Trophoblast cell (in vitro differentiated cells and primary cell): ENCODE data around the gene KCNE4.

Experiments used
- DNase-seq, 2 donors: peaks; one replicate each; pipeline ENCODE4 v3.0.0-alpha.2; 2016
- H2AFZ ChIP-seq: 2 replicates; pipeline ENCODE4 v1.6.1; 2013; ENCODE audit warnings: low read length, moderate library complexity, mild to moderate bottlenecking; ENCODE audit not compliant: insufficient read depth, poor library complexity
- H2AK5ac ChIP-seq: 2 replicates; pipeline ENCODE4 v1.6.1; 2013; ENCODE audit warnings: mild to moderate bottlenecking, low read length
- H2BK120ac ChIP-seq: 2 replicates; pipeline ENCODE4 v1.6.1; 2013; ENCODE audit warnings: low read length, mild to moderate bottlenecking, moderate library complexity; ENCODE audit not compliant: insufficient read depth, poor library complexity
- H2BK12ac ChIP-seq: 2 replicates; pipeline ENCODE4 v1.6.1; 2013; ENCODE audit warnings: mild to moderate bottlenecking, low read length, moderate library complexity
- H2BK5ac ChIP-seq: 2 replicates; pipeline ENCODE4 v1.6.1; 2013; ENCODE audit warnings: low read length, low read depth, moderate library complexity, mild to moderate bottlenecking; ENCODE audit not compliant: poor library complexity
- H3K14ac ChIP-seq: 2 replicates; pipeline ENCODE4 v1.6.1; 2013; ENCODE audit warnings: mild to moderate bottlenecking, low read length
- H3K18ac ChIP-seq: 2 replicates; pipeline ENCODE4 v1.6.1; 2013; ENCODE audit warnings: mild to moderate bottlenecking, low read length
- H3K23ac ChIP-seq: 2 replicates; pipeline ENCODE4 v1.6.1; 2013; ENCODE audit warnings: low read length
- H3K27ac ChIP-seq: 2 replicates; pipeline ENCODE4 v1.5.1; 2013; ENCODE audit warnings: low read depth, mild to moderate bottlenecking, inconsistent platforms, low read length, moderate library complexity
- H3K27me3 ChIP-seq: 2 replicates; pipeline ENCODE4 v1.6.1; 2013; ENCODE audit warnings: inconsistent platforms, mild to moderate bottlenecking, low read length, moderate library complexity; ENCODE audit not compliant: insufficient read depth
- H3K36me3 ChIP-seq, 2 experiments: 1 replicate in 1 of 2; 2 replicates in 1 of 2; pipeline ENCODE4 v1.6.1; 2013; ENCODE audit warnings: low read length in 2 of 2, mild to moderate bottlenecking in 2 of 2, moderate library complexity in 1 of 2; ENCODE audit not compliant: insufficient read depth in 2 of 2, control insufficient read depth in 1 of 2
- H3K4ac ChIP-seq: 2 replicates; pipeline ENCODE4 v1.6.1; 2013; ENCODE audit warnings: low read depth, mild to moderate bottlenecking, low read length, moderate library complexity
- H3K4me1 ChIP-seq, 2 experiments: 1 replicate in 1 of 2; 2 replicates in 1 of 2; pipeline ENCODE4 v1.6.1; 2013; ENCODE audit warnings: low read length in 2 of 2, mild to moderate bottlenecking in 2 of 2, moderate library complexity in 1 of 2; ENCODE audit not compliant: insufficient read depth in 2 of 2, control insufficient read depth in 1 of 2
- H3K4me2 ChIP-seq: 2 replicates; pipeline ENCODE4 v1.6.1; 2013; ENCODE audit warnings: inconsistent platforms, mild to moderate bottlenecking, low read length, moderate library complexity
- H3K4me3 ChIP-seq: 2 replicates; pipeline ENCODE4 v1.5.1; 2013; ENCODE audit warnings: mild to moderate bottlenecking, low read depth, low read length, inconsistent platforms
- H3K79me1 ChIP-seq: one replicate; pipeline ENCODE4 v1.6.1; 2013; ENCODE audit warnings: low read length
- H3K79me2 ChIP-seq: 2 replicates; pipeline ENCODE4 v1.6.1; 2013; ENCODE audit warnings: low read length, mild to moderate bottlenecking; ENCODE audit not compliant: control insufficient read depth, insufficient read depth, poor library complexity
- H3K9ac ChIP-seq: 2 replicates; pipeline ENCODE4 v1.6.1; 2013; ENCODE audit warnings: mild to moderate bottlenecking, low read length
- H3K9me3 ChIP-seq: 2 replicates; pipeline ENCODE4 v1.6.1; 2013; ENCODE audit warnings: low read depth, mild to moderate bottlenecking, control low read depth, inconsistent platforms, low read length; ENCODE audit not compliant: insufficient read depth
- H4K12ac ChIP-seq: 2 replicates; pipeline ENCODE4 v1.6.1; 2013; ENCODE audit warnings: low read depth, mild to moderate bottlenecking, low read length, moderate library complexity
- H4K8ac ChIP-seq: 2 replicates; pipeline ENCODE4 v1.6.1; 2013; ENCODE audit warnings: low read depth, mild to moderate bottlenecking, low read length, moderate library complexity
- H4K91ac ChIP-seq: one replicate; pipeline ENCODE4 v1.6.1; 2013; ENCODE audit warnings: low read depth, mild to moderate bottlenecking, low read length, moderate library complexity
- WGBS: extraction: QIAGEN DNeasy Blood & Tissue Kit; methylation state at CpG from one replicate; pipeline ENCODE4 v1.1.7; 2013; ENCODE audit warnings: missing lambda C conversion rate; ENCODE audit not compliant: insufficient read length, insufficient coverage; ENCODE audit errors: extremely low coverage; 5-methylcytosine and 5-hydroxymethylcytosine counted together

Gene KCNE4

GRCh38 chr2:223082706-223083105, 30.7 kb downstream of the KCNE4 start:
- Histone ChIP-seq H4K91ac (no peak overlapping the region), H3K9ac (no peak overlapping the region), H3K79me2 (no peaks in the 10 kb centered on the region), H2BK5ac (no peak overlapping the region), H3K23ac (no peak overlapping the region), H2BK120ac (no peak overlapping the region), H3K36me3 (no peaks in the 10 kb centered on the region), H3K4me3 (no peak overlapping the region), H3K27ac (no peak overlapping the region), H2BK12ac (no peak overlapping the region), H4K8ac (no peak overlapping the region), H3K14ac (no peak overlapping the region), H2AK5ac (no peak overlapping the region), H3K4me2 (no peak overlapping the region), H2AFZ (no peak overlapping the region), H3K9me3 (no peaks in the 10 kb centered on the region), H4K12ac (no peak overlapping the region), H3K4me1 (no peaks in the 10 kb centered on the region), H3K18ac (no peak overlapping the region), H3K79me1 (no peaks in the 10 kb centered on the region), H3K4ac (no peak overlapping the region), H3K27me3 (no peaks in the 10 kb centered on the region)
- peak; percentile 54 to 70 for DNase-seq
- no CpG with 5 or more reads among the region's 2 CpGs for WGBS

- no peaks in the 10 kb centered on the region for H3K27me3 ChIP-seq
- no peak overlapping the region for H3K9ac ChIP-seq
Measured at GRCh38 chr2:223083402-223084070, 31.5 kb downstream of the KCNE4 start.

GRCh38 chr2:223084873-223085272, 32.9 kb downstream of the KCNE4 start:
- H3K23ac ChIP-seq: no peak overlapping the region
- no peak overlapping the region for H3K27ac ChIP-seq
- WGBS: no CpG with 5 or more reads among the region's 2 CpGs
- no peak overlapping the region for H3K4me3 ChIP-seq
- H3K14ac ChIP-seq: no peak overlapping the region
- H3K79me2 ChIP-seq: no peaks in the 10 kb centered on the region
- H2BK120ac ChIP-seq: no peak overlapping the region
- H4K8ac ChIP-seq: no peak overlapping the region
- H3K9ac ChIP-seq: no peak overlapping the region
- DNase-seq: peak; percentile 87 to 89
- no peaks in the 10 kb centered on the region for H3K27me3 ChIP-seq
- H3K9me3 ChIP-seq: no peaks in the 10 kb centered on the region
- no peak overlapping the region for H4K12ac ChIP-seq
- no peak overlapping the region for H2AK5ac ChIP-seq
- H3K4me1 ChIP-seq: peaks cover 2% of the 10 kb centered on the region in 2 experiments
- no peak overlapping the region for H4K91ac ChIP-seq
- no peaks in the 10 kb centered on the region for H3K36me3 ChIP-seq
- H3K4ac ChIP-seq: no peak overlapping the region
- peaks cover 3% of the 10 kb centered on the region for H3K79me1 ChIP-seq
- H3K4me2 ChIP-seq: no peak overlapping the region
- no peak overlapping the region for H3K18ac ChIP-seq
- H2BK12ac ChIP-seq: no peak overlapping the region
- no peak overlapping the region for H2AFZ ChIP-seq
- H2BK5ac ChIP-seq: no peak overlapping the region

More at GRCh38 chr2:223083402-223084070, 31.5 kb downstream of the KCNE4 start:
- Histone ChIP-seq H3K23ac (no peak overlapping the region), H3K14ac (no peak overlapping the region), H2BK120ac (no peak overlapping the region), H3K18ac (no peak overlapping the region), H2AFZ (no peak overlapping the region), H4K91ac (no peak overlapping the region), H2BK5ac (no peak overlapping the region), H2AK5ac (no peak overlapping the region), H3K4ac (no peak overlapping the region), H3K79me2 (no peaks in the 10 kb centered on the region), H3K36me3 (no peaks in the 10 kb centered on the region), H3K4me3 (no peak overlapping the region), H3K79me1 (no peaks in the 10 kb centered on the region), H4K12ac (no peak overlapping the region), H4K8ac (no peak overlapping the region), H3K9me3 (no peaks in the 10 kb centered on the region), H2BK12ac (no peak overlapping the region), H3K4me1 (no peaks in the 10 kb centered on the region), H3K4me2 (no peak overlapping the region), H3K27ac (no peak overlapping the region)
- WGBS: no CpG with 5 or more reads among the region's 7 CpGs
- DNase-seq: no peak

GRCh38 chr2:223086370-223086981, 34.5 kb downstream of the KCNE4 start:
- no peak overlapping the region for H2AK5ac ChIP-seq
- H3K23ac ChIP-seq: no peak overlapping the region
- H4K8ac ChIP-seq: no peak overlapping the region
- H2AFZ ChIP-seq: no peak overlapping the region
- no peak overlapping the region for H2BK120ac ChIP-seq
- H3K18ac ChIP-seq: no peak overlapping the region
- peak overlapping the region; percentile 19 for H3K9ac ChIP-seq
- no peak overlapping the region for H2BK5ac ChIP-seq
- H3K4me2 ChIP-seq: no peak overlapping the region
- H3K36me3 ChIP-seq: no peaks in the 10 kb centered on the region
- no peak overlapping the region for H4K12ac ChIP-seq
- H3K9me3 ChIP-seq: no peaks in the 10 kb centered on the region
- H3K4me1 ChIP-seq: peaks cover 2 to 5% of the 10 kb centered on the region in 2 experiments
- peak overlapping the region; percentile 46 for H2BK12ac ChIP-seq
- no peaks in the 10 kb centered on the region for H3K27me3 ChIP-seq
- no peak overlapping the region for H3K4me3 ChIP-seq
- DNase-seq: peak; percentile 10 to 40
- H3K79me1 ChIP-seq: peaks cover 5% of the 10 kb centered on the region
- H3K27ac ChIP-seq: no peak overlapping the region
- H3K79me2 ChIP-seq: no peaks in the 10 kb centered on the region
- no peak overlapping the region for H3K4ac ChIP-seq
- WGBS: no CpG with 5 or more reads among the region's 13 CpGs
- no peak overlapping the region for H4K91ac ChIP-seq
- no peak overlapping the region for H3K14ac ChIP-seq
